ENCODE results near the gene C3.

Gene C3

GRCh38 chr19:6706633-6706958 lies 13.9 kb downstream of the C3 start:
- H3K9ac ChIP-seq = no peak overlapping the region
- H3K27ac ChIP-seq = no peak overlapping the region
- H3K4me3 ChIP-seq (IDR thresholded peaks at IDR 0.05; ENCODE audit: insufficient read depth, low read depth, low read length) = no peak overlapping the region
- no peak overlapping the region for H2AFZ ChIP-seq (ENCODE audit: low read depth)
- no peaks in the 10 kb centered on the region for H3K36me3 ChIP-seq (ENCODE audit: insufficient read depth)
- no peak overlapping the region for H3K4me2 ChIP-seq
- H3K4me1 ChIP-seq (ENCODE audit: low read depth, poor library complexity, severe bottlenecking) = no peaks in the 10 kb centered on the region
- no peaks in the 10 kb centered on the region for H3K79me2 ChIP-seq (ENCODE audit: insufficient read depth, low read depth)
- peaks cover 33% of the 10 kb centered on the region for H3K27me3 ChIP-seq (ENCODE audit: insufficient read depth, low read depth)
- no peaks in the 10 kb centered on the region for H4K20me1 ChIP-seq (ENCODE audit: insufficient read depth)
- TF ChIP-seq, protein P1, sequence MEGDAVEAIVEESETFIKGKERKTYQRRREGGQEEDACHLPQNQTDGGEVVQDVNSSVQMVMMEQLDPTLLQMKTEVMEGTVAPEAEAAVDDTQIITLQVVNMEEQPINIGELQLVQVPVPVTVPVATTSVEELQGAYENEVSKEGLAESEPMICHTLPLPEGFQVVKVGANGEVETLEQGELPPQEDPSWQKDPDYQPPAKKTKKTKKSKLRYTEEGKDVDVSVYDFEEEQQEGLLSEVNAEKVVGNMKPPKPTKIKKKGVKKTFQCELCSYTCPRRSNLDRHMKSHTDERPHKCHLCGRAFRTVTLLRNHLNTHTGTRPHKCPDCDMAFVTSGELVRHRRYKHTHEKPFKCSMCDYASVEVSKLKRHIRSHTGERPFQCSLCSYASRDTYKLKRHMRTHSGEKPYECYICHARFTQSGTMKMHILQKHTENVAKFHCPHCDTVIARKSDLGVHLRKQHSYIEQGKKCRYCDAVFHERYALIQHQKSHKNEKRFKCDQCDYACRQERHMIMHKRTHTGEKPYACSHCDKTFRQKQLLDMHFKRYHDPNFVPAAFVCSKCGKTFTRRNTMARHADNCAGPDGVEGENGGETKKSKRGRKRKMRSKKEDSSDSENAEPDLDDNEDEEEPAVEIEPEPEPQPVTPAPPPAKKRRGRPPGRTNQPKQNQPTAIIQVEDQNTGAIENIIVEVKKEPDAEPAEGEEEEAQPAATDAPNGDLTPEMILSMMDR (conservative IDR thresholded peaks at IDR 0.05; ENCODE audit: low read depth, low read length) = no peak

GRCh38 chr19:6705931-6706632 lies 14.4 kb downstream of the C3 start:
- no peak overlapping the region for H3K9ac ChIP-seq
- H4K20me1 ChIP-seq (ENCODE audit: insufficient read depth) = no peaks in the 10 kb centered on the region
- no peaks in the 10 kb centered on the region for H3K36me3 ChIP-seq (ENCODE audit: insufficient read depth)
- H3K4me2 ChIP-seq = no peak overlapping the region
- no peaks in the 10 kb centered on the region for H3K4me1 ChIP-seq (ENCODE audit: low read depth, poor library complexity, severe bottlenecking)
- H3K4me3 ChIP-seq (IDR thresholded peaks at IDR 0.05; ENCODE audit: insufficient read depth, low read depth, low read length) = no peak overlapping the region
- H3K27me3 ChIP-seq (ENCODE audit: insufficient read depth, low read depth) = peaks cover 30% of the 10 kb centered on the region
- no peaks in the 10 kb centered on the region for H3K79me2 ChIP-seq (ENCODE audit: insufficient read depth, low read depth)
- no peak overlapping the region for H2AFZ ChIP-seq (ENCODE audit: low read depth)
- TF ChIP-seq, protein P1 (conservative IDR thresholded peaks at IDR 0.05; ENCODE audit: low read depth, low read length) = no peak
- no peak overlapping the region for H3K27ac ChIP-seq

DNA sequence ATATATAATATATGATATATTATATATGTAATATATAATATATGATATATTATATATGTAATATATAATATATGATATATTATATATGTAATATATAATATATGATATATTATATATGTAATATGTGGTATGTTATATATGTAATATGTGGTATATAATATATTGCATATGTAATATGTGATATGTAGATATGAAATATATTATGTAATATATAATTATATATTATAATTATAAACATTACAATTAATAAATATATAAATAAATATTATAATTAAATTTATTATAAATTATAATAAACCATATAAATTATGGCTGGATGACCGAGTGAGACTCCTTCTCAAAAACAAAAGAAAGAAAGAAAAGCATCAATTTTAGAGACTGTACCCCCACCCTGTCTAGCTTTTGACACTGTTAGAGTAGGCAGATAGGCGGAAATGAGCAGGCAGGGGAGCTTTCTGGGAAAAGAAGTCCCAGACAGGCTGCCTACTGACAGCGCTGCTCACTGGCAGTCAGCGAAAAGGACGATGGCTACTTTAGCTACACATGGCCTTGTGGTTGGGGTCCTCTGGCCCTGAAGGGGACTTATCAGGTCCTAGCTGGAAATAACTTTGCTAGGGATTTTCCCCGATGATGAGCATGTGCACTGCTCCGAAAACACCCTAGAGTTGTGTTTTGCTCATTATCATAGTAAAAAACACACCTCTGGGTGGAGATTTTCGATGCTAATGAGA lies 19.7 kb downstream of the C3 start:
- Histone ChIP-seq H3K4me3 (IDR thresholded peaks at IDR 0.05; ENCODE audit: insufficient read depth, low read depth, low read length) (no peak overlapping the region), H3K27me3 (ENCODE audit: insufficient read depth, low read depth) (no peaks in the 10 kb centered on the region; the same call in 1 of the 2 replicates), H3K9ac (no peak overlapping the region), H4K20me1 (ENCODE audit: insufficient read depth) (no peaks in the 10 kb centered on the region), H3K79me2 (ENCODE audit: insufficient read depth, low read depth) (no peaks in the 10 kb centered on the region), H3K4me1 (ENCODE audit: low read depth, poor library complexity, severe bottlenecking) (no peaks in the 10 kb centered on the region), H2AFZ (ENCODE audit: low read depth) (no peak overlapping the region), H3K4me2 (no peak overlapping the region), H3K27ac (no peak overlapping the region), H3K36me3 (ENCODE audit: insufficient read depth) (no peaks in the 10 kb centered on the region)
- TF ChIP-seq, protein P1 (conservative IDR thresholded peaks at IDR 0.05; ENCODE audit: low read depth, low read length) = no peak

- H4K20me1 ChIP-seq (ENCODE audit: insufficient read depth) = no peaks in the 10 kb centered on the region
- H3K4me1 ChIP-seq (ENCODE audit: low read depth, poor library complexity, severe bottlenecking) = no peaks in the 10 kb centered on the region
- no peaks in the 10 kb centered on the region for H3K79me2 ChIP-seq (ENCODE audit: insufficient read depth, low read depth)
- H3K9ac ChIP-seq = no peak overlapping the region
- no peaks in the 10 kb centered on the region for H3K36me3 ChIP-seq (ENCODE audit: insufficient read depth)
- no peaks in the 10 kb centered on the region; the same call in 1 of the 2 replicates for H3K27me3 ChIP-seq (ENCODE audit: insufficient read depth, low read depth)
- H3K27ac ChIP-seq = no peak overlapping the region
- no peak overlapping the region for H2AFZ ChIP-seq (ENCODE audit: low read depth)
- TF ChIP-seq, protein P1 (conservative IDR thresholded peaks at IDR 0.05; ENCODE audit: low read depth, low read length) = no peak
- H3K4me3 ChIP-seq (IDR thresholded peaks at IDR 0.05; ENCODE audit: insufficient read depth, low read depth, low read length) = no peak overlapping the region
- no peak overlapping the region for H3K4me2 ChIP-seq
Observed at GRCh38 chr19:6699935-6700334, 20.5 kb downstream of the C3 start.
